GM10266 (cell line): ENCODE data around the gene ITIH4.
"Not testable (repeated sequence)": the region's sequence is repeated elsewhere in the genome, so short reads cannot be mapped to it uniquely, and the experiment has no call there.

ENCODE experiments used
- DNase-seq: peaks from one replicate; pipeline ENCODE4 v3.0.0; 2012; ENCODE audit errors: extremely low spot score
- CTCF ChIP-seq: IDR thresholded peaks from 2 replicates; pipeline ENCODE4 v1.5.1; 2012; ENCODE audit warnings: mild to moderate bottlenecking, low read depth; ENCODE audit not compliant: control insufficient read depth, insufficient read depth; ENCODE audit errors: missing control alignments

The ITIH4 gene

GRCh38 chr3:52777959-52778805 is 52.3 kb downstream of the ITIH4 start:
- TF ChIP-seq CTCF: no peak
- DNase-seq: no peak

GRCh38 chr3:52777127-52777958 is 53.1 kb downstream of the ITIH4 start, which contains the start of gene ITIH1:
Gene ITIH1 (plus strand): TSS chr3:52777599. CDS start chr3:52777616, 17 bp downstream.
- no peak for DNase-seq

GRCh38 chr3:52776486-52776885 is 54.0 kb downstream of the ITIH4 start:
- not testable (repeated sequence) for DNase-seq

More at GRCh38 chr3:52777127-52777958, 53.1 kb downstream of the ITIH4 start, which contains the start of gene ITIH1:
- TF ChIP-seq CTCF: no peak

- TF ChIP-seq CTCF: no peak
- DNase-seq: no peak
Measured at GRCh38 chr3:52775877-52776276, 54.6 kb downstream of the ITIH4 start.

GRCh38 chr3:52774901-52775864 is 55.3 kb downstream of the ITIH4 start:
- DNase-seq: no peak
- no peak for TF ChIP-seq CTCF

- TF ChIP-seq CTCF: no peak
- DNase-seq: no peak
Measured at GRCh38 chr3:52774066-52774713, 56.3 kb downstream of the ITIH4 start.
